Activated naive CD8-positive, alpha-beta T cell treated with anti-CD3 and anti-CD28 coated beads, Interleukin-2, amount 10 ng/mL, durations not matched to agents 7 days and 5 days (primary cell): ENCODE data around the gene PRR23A. TPM values are rescaled to one million over a fixed set of nuclear protein-coding genes. Genes with fewer than 3 reads are reported as not detected.
A peak's percentile ranks its signal among the peaks of the same experiment; 100 is the strongest.

Source experiments
- ATAC-seq: fragments of 150-1000 bp; cut with Tn5 transposase; one replicate; pipeline ENCODE4 v1.10.0; 2021; ENCODE audit warnings: low read depth, moderate library complexity
- POLR2A ChIA-PET: fragments of 350-600 bp; sonication (Branson Sonifier 250); formaldehyde crosslinking; loops from one replicate; lab custom pipeline; 2021; ENCODE audit warnings: antibody characterized with exemption; lab: Charles Lee
- DNase-seq: peaks from one replicate; pipeline ENCODE4 v3.0.0; 2021
- H3K27ac Mint-ChIP-seq: one replicate; pipeline ENCODE4 v1.8.0; 2022; ENCODE audit warnings: mild to moderate bottlenecking, mixed read lengths
- H3K27me3 Mint-ChIP-seq: one replicate; pipeline ENCODE4 v1.8.0; 2022; ENCODE audit warnings: mild to moderate bottlenecking, moderate library complexity, mixed read lengths
- H3K36me3 Mint-ChIP-seq: one replicate; pipeline ENCODE4 v1.8.0; 2021; ENCODE audit warnings: mild to moderate bottlenecking, mixed read lengths
- H3K4me1 Mint-ChIP-seq: one replicate; pipeline ENCODE4 v1.8.0; 2021; ENCODE audit warnings: mixed read lengths
- H3K4me3 Mint-ChIP-seq: one replicate; pipeline ENCODE4 v1.8.0; 2022; ENCODE audit warnings: mild to moderate bottlenecking, moderate library complexity, mixed read lengths
- H3K9me3 Mint-ChIP-seq: one replicate; pipeline ENCODE4 v1.8.0; 2021; ENCODE audit warnings: mixed read lengths
- total RNA-seq, 2 experiments: library from RNA; stranded (reverse); gene quantifications; one replicate each; pipeline ENCODE4 v1.2.3, GENCODE V29; 2021

Gene PRR23A
- total RNA-seq, 2 experiments from 2014 or later = not detected

DNA sequence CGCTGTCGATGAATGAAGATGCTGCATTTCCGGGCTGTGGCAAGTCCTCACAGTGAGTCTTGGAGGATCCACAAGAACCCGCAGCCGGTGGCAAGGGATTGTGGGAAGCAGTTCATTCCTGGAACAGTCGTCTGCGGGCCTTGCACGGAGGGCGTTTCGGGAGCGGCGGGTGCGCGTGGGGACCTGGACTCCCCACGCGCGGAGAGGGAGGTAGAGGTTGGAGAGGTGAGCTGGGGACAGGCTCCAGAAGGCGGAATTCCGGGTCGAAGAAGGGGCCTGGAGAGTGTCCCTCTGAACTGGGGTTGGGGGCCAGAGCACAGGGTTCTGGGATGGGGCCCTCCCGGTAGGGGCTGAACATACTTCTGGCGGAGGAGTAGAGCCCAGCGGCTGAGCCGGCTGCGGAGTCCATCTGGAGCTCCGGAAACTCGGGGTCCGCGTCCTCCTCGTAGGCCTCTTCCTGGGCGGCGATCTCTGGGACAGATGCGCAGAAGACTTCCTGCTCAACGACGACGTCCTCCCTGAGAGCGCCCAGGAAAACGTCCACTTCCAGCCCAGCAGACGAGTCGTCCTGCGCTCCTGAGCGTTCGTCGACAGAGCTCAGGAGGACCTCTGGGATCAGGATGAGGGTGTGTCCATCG, 593 bp downstream of the PRR23A start:
- H3K27me3 Mint-ChIP-seq = peaks cover 4% of the 10 kb centered on the region
- no peak for ATAC-seq
- H3K4me1 Mint-ChIP-seq = no peaks in the 10 kb centered on the region
- H3K4me3 Mint-ChIP-seq = no peak overlapping the region
- H3K36me3 Mint-ChIP-seq = peaks cover 2% of the 10 kb centered on the region
- POLR2A ChIA-PET = no interaction called here
- no peak for DNase-seq
- peaks cover 15% of the 10 kb centered on the region for H3K9me3 Mint-ChIP-seq
- no peak overlapping the region for H3K27ac Mint-ChIP-seq

DNA sequence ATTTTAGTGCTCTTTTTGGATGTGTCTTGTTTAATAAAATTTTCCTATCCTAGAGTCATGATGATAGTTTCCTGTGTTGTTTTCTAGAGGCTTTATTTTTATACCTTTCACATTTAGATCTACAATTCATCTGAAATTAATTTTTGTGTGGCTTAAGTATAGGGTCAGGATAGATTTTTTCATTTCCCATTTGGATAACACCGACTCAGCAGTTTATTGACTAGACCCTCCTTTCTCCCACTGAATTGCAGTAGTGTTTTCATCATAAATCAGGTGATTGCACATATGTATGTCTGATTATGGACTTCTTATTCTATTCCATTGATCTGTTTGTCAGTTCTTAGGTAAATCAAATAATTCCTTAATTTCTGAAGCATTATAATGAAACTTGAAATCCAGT, 10.4 kb downstream of the PRR23A start:
- no peak overlapping the region for H3K4me3 Mint-ChIP-seq
- no peaks in the 10 kb centered on the region for H3K9me3 Mint-ChIP-seq
- ATAC-seq (no peak), DNase-seq (no peak)
- no peaks in the 10 kb centered on the region for H3K4me1 Mint-ChIP-seq
- no peak overlapping the region for H3K27ac Mint-ChIP-seq
- H3K36me3 Mint-ChIP-seq = no peaks in the 10 kb centered on the region
- POLR2A ChIA-PET = no interaction called here
- peaks cover 10% of the 10 kb centered on the region for H3K27me3 Mint-ChIP-seq

DNA sequence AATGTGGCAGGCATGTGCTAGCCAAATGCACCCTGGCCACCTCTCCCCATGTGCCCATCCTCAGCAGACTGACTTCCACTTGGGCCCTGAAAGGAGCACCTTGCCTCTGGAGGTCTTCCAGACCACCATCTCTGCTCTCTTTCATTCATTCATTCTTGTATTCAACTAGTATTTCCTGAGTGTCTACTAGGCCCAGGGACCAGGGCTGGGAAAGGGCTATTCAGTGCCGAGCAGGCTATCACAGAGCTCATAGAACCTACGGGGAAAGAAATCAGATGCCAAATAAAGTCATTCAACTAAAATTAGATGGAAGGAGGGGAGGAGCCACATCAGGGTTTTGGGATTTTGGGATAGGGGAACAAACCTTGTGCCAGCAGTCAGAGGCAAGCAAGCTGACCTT, 18.9 kb downstream of the PRR23A start:
- H3K36me3 Mint-ChIP-seq = no peaks in the 10 kb centered on the region
- no peak overlapping the region for H3K27ac Mint-ChIP-seq
- H3K4me3 Mint-ChIP-seq = no peak overlapping the region
- no peaks in the 10 kb centered on the region for H3K4me1 Mint-ChIP-seq
- H3K27me3 Mint-ChIP-seq = peaks cover 8% of the 10 kb centered on the region
- no peaks in the 10 kb centered on the region for H3K9me3 Mint-ChIP-seq
- POLR2A ChIA-PET = no interaction called here
- DNase-seq (no peak), ATAC-seq (no peak)

DNA sequence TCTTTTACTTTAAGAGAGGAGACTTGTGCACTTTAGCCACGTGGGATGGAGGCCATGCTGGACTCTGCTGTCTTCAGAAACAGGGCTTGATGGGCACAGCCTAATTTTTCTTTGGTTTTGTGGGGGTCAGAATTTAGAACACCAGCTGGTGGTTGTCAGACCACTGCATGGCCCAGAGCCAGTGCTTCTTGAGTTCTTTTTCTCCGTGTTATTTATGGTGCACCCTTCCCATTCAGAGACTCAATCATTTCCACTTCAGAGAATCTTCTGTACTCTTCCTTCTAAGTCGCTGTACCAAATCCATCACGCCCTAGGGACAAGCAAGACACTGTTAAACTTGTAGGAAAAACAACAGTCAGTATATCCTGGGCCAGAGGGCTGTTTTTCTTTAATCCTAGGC, 20.1 kb downstream of the PRR23A start:
- Mint-ChIP-seq H3K4me3 (no peak overlapping the region), H3K27ac (no peak overlapping the region), H3K9me3 (no peaks in the 10 kb centered on the region), H3K36me3 (no peaks in the 10 kb centered on the region), H3K27me3 (peaks cover 13% of the 10 kb centered on the region), H3K4me1 (no peaks in the 10 kb centered on the region)
- DNase-seq (no peak), ATAC-seq (no peak)
- POLR2A ChIA-PET = no interaction called here

DNA sequence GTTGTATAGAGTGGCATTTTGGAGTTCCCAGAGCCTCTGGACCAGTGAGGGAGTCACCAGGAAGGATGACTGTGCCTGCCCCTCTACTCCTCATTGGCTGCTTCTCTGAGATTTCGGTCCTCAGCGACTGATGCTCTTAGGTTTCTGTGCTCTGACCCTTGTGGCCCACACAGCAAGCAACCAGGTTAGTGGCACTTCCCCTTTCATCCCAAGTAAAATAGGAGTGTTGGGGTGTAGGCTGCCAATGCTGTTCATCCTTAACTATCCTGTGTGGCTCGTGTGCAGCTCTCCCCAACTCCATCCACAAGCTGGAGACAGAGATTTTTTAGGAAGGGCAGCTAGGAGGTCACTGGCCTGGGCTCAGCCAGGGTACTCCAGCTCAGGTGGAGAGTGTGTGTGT, 21.3 kb downstream of the PRR23A start:
- no peak overlapping the region for H3K27ac Mint-ChIP-seq
- H3K9me3 Mint-ChIP-seq = no peaks in the 10 kb centered on the region
- no peaks in the 10 kb centered on the region for H3K36me3 Mint-ChIP-seq
- DNase-seq (no peak), ATAC-seq (no peak)
- POLR2A ChIA-PET = no interaction called here
- H3K4me1 Mint-ChIP-seq = no peaks in the 10 kb centered on the region
- peaks cover 17% of the 10 kb centered on the region for H3K27me3 Mint-ChIP-seq
- H3K4me3 Mint-ChIP-seq = no peak overlapping the region

DNA sequence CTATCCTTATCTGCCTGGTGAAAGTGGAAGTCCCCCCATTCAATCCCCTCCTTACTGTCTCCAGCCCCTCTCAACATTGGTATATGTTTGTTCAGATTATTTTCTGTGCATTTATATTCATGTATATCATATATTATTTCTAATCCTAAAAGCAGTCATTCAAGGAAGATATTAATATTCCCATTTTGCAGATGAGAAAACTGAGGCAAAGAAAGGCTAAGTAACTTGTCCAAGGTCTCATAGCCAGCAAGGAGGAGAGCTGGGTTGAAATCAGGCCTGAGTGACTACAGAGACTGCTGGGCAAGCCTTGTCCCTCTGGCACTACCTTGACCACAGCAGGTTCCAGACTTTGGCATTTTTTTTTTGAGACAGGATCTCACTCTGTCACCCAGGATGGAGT, 30.0 kb downstream of the PRR23A start:
- no peaks in the 10 kb centered on the region for H3K36me3 Mint-ChIP-seq
- no peak overlapping the region for H3K27ac Mint-ChIP-seq
- POLR2A ChIA-PET = no interaction called here
- H3K27me3 Mint-ChIP-seq = peaks cover 8% of the 10 kb centered on the region
- H3K4me3 Mint-ChIP-seq = no peak overlapping the region
- ATAC-seq (no peak), DNase-seq (no peak)
- no peaks in the 10 kb centered on the region for H3K4me1 Mint-ChIP-seq
- no peaks in the 10 kb centered on the region for H3K9me3 Mint-ChIP-seq

DNA sequence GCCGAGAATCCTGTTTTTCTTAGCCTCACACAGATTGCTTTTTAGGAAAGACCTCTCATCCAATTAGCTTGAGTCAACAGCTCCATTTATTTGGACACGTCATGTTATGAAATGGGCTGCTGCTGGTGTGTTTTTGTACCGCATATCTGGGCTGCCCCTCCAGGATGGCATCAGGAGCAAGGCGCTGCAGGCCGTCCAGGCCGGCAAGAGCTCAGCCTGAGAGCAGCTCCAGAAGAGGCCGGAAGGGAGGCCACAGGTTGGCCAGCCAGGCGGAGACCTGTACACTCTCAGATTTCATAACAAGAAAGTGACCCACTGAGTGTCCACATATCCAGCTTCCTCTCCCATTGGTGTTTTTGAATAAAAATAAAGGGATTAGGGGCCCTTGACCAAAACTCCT, 30.7 kb downstream of the PRR23A start:
- Mint-ChIP-seq H3K4me3 (no peak overlapping the region), H3K4me1 (no peaks in the 10 kb centered on the region), H3K36me3 (no peaks in the 10 kb centered on the region), H3K27ac (no peak overlapping the region), H3K27me3 (peaks cover 4% of the 10 kb centered on the region), H3K9me3 (no peaks in the 10 kb centered on the region)
- DNase-seq = no peak
- no peak for ATAC-seq
- POLR2A ChIA-PET = no interaction called here

DNA sequence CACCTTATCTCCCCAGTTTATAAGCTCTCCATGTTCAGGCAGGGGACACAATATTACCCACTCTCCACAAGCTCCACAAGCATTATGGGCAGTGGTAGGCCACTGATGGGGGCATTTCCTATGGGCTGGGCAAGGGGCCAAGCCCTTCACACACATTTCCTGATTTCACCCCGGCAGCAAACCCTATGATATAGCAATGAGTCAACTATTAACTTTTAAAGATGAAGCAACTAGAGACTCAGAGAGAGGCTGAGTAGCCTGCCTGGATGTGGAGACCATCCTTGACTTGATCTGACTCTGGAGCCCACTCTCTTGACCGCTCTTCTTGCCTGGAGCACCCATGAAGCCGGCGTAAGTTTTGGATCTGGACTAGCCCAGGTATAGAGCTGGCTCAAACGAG, 31.6 kb downstream of the PRR23A start:
- ATAC-seq (no peak), DNase-seq (no peak)
- peaks cover 6% of the 10 kb centered on the region for H3K27me3 Mint-ChIP-seq
- H3K4me1 Mint-ChIP-seq = no peaks in the 10 kb centered on the region
- H3K36me3 Mint-ChIP-seq = no peaks in the 10 kb centered on the region
- no peaks in the 10 kb centered on the region for H3K9me3 Mint-ChIP-seq
- H3K27ac Mint-ChIP-seq = no peak overlapping the region
- POLR2A ChIA-PET = no interaction called here
- no peak overlapping the region for H3K4me3 Mint-ChIP-seq

DNA sequence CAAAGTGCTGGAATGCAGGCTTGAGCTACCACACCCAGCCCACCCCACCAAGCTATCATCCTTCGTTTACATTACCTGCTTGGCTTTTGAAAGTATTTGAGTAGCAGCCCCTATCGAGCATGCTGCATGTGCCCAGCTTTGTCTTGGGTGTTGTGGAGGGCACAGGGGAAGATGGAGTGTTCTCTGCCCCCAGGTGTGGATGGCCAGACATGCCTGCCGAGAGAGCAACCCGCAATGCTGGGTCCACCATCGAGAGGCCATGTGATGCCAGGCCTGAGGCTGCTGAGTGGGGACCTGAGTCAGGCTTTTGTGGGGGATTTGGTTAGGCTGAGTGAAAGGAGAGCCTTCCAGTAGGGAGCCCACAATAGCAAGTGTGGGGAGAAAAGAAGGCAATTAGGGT, 33.1 kb downstream of the PRR23A start:
- DNase-seq (no peak), ATAC-seq (no peak)
- no peaks in the 10 kb centered on the region for H3K36me3 Mint-ChIP-seq
- peaks cover 10% of the 10 kb centered on the region for H3K27me3 Mint-ChIP-seq
- no peaks in the 10 kb centered on the region for H3K4me1 Mint-ChIP-seq
- H3K4me3 Mint-ChIP-seq = no peak overlapping the region
- H3K9me3 Mint-ChIP-seq = no peaks in the 10 kb centered on the region
- POLR2A ChIA-PET = no interaction called here
- no peak overlapping the region for H3K27ac Mint-ChIP-seq

DNA sequence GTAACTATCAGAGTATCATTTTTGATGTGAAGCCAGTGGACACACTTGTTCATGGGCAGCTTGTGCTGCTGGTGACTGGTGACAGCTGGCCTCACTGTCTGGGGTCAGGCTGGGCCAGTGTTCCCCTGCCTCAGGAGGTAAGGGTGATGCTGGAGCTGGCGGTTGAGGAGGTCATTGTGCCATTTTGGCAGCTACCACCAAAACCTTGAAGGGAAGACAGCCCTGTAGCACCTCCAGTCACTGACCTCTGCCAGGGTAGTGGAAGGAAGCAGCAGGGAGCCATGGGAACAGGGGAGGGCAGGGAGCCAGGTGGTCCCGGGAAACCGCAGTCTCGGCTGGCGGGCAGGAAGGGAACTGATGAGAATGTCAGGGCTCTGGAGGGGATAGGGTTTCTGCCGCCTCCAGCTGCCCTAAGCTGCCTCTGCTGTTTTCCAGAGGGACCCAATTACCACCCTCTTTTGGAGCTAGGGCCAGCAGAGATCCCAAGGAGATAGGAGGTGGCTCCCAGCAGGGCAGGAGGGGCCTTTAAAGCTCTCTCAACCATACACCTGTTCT, 34.2 kb downstream of the PRR23A start:
- Mint-ChIP-seq H3K36me3 (no peaks in the 10 kb centered on the region), H3K4me3 (no peak overlapping the region), H3K4me1 (no peaks in the 10 kb centered on the region), H3K27me3 (peaks cover 10% of the 10 kb centered on the region), H3K27ac (no peak overlapping the region), H3K9me3 (no peaks in the 10 kb centered on the region)
- POLR2A ChIA-PET = no interaction called here
- DNase-seq (no peak), ATAC-seq (no peak)

DNA sequence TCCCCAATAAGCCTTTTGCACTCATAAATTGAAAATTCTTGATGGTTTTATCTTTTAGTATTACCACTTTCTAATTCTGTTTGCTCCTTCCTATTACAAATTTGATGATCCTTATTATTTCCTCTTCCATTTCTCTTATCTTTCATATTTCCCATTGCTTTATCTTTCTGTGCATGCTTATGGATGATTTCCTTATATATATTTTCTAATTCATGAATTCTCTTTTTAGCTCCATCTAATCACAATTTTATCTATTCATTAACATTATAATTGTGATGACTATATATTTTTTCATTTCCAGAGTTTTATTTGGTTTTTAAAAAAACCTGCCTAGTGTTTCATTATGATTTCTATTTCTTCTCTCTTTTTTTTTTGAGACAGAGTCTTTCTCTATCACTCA, 41.1 kb downstream of the PRR23A start:
- Mint-ChIP-seq H3K27ac (no peak overlapping the region), H3K4me3 (no peak overlapping the region), H3K27me3 (peaks cover 27% of the 10 kb centered on the region), H3K9me3 (peaks cover 3% of the 10 kb centered on the region), H3K36me3 (no peaks in the 10 kb centered on the region), H3K4me1 (peaks cover 7% of the 10 kb centered on the region)
- POLR2A ChIA-PET = no interaction called here
- ATAC-seq = no peak
- DNase-seq = no peak

DNA sequence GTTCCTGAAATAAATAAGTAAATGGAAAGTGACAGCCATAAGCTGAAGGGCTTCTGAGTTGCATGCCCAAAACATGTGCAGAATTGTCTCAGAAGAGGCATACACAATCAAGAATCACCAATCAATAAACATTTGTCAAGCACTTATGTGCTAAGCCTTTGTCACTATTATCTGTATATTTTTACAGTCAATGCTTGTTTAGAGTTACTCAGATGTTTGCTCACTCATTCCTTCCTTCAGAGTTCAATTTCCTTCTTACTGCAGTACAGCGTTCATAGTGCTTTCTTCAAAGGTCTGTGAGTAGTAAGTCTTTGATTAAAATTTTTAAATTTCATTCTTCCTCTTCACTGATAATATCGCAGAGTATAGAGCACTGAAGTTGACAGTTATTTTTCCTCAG, 41.8 kb downstream of the PRR23A start:
- POLR2A ChIA-PET = no interaction called here
- H3K4me1 Mint-ChIP-seq = peaks cover 7% of the 10 kb centered on the region
- DNase-seq (no peak), ATAC-seq (no peak)
- H3K27ac Mint-ChIP-seq = no peak overlapping the region
- no peaks in the 10 kb centered on the region for H3K36me3 Mint-ChIP-seq
- peaks cover 3% of the 10 kb centered on the region for H3K9me3 Mint-ChIP-seq
- H3K4me3 Mint-ChIP-seq = no peak overlapping the region
- H3K27me3 Mint-ChIP-seq = peaks cover 26% of the 10 kb centered on the region

DNA sequence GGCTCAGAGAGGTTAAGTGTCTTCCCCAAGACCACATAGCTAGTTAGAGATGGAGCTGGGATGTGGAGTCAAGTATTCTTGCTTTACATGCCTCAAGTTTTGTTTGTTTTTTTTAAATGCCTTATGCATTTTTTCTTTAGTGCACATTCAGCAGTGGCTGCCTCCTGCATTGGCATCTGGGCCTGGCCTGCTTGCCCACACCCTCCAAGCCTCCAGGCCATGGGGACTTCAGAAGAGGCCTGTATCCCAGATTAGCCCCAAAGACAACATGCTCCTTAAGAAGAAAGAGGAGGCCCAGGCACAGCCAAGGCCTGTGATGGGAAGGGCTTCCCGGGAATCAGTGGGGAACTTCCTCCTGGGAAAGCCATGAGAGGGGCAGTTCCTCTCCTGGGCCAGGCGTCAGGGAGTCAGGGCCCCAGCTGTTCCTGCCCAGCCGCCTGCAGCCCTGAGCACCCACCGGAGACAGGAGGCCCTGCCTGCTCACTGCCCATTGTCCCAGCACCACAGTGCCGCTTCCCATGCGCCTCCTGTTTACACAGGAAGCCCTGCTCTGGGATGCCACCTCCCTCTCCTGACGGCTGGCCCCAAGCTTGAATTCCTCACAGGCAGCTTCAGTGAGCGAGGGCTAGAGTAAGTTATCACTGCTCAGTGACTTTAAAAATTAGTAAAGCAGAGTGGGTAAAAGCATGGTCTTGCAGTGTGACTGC, 43.1 kb downstream of the PRR23A start:
- Mint-ChIP-seq H3K36me3 (no peaks in the 10 kb centered on the region), H3K4me1 (peaks cover 7% of the 10 kb centered on the region), H3K27ac (no peak overlapping the region), H3K27me3 (peaks cover 33% of the 10 kb centered on the region), H3K4me3 (no peak overlapping the region), H3K9me3 (peaks cover 3% of the 10 kb centered on the region)
- ATAC-seq (no peak), DNase-seq (no peak)
- POLR2A ChIA-PET = no interaction called here

DNA sequence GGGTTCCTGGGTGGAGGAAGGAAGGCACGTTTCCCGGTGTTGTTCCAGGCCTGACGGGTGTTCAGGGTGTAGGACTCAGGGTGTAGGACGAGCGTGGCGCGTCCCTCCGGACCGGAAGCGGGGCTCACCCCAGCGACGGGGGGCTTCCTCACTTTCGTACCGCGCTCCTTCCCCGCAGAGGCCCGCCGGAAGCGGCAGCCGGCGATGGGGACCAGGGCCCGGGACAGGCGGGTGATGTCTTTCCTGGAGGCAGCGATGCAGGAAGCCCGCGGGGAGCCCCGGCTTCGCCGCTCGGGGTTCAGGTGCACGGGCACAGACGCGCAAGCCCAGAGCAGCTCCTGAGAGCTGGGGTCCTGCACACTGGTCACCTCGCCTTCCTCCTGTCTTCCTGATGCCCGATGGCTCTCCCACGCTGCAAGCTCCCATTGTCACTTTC, 45.6 kb downstream of the PRR23A start:
- POLR2A ChIA-PET = no interaction called here
- H3K27ac Mint-ChIP-seq = peak overlapping the region; percentile 31
- peaks cover 7% of the 10 kb centered on the region for H3K4me1 Mint-ChIP-seq
- H3K27me3 Mint-ChIP-seq = peaks cover 35% of the 10 kb centered on the region
- peaks cover 3% of the 10 kb centered on the region for H3K9me3 Mint-ChIP-seq
- H3K36me3 Mint-ChIP-seq = no peaks in the 10 kb centered on the region
- peak overlapping the region; percentile 56 for H3K4me3 Mint-ChIP-seq
- ATAC-seq = peak; percentile 39
- DNase-seq = no peak
